OCI-LY7 (cell line): ENCODE results near the gene PLEKHG4.

Experiments
- EZH2phosphoT487 ChIP-seq: fragments of 200-600 bp; sonication (generic); IDR thresholded peaks from 2 replicates; pipeline ENCODE4 v1.6.1; 2018; ENCODE audit warnings: low read depth, borderline replicate concordance, mild to moderate bottlenecking, mixed run types, antibody characterized with exemption, low read length, moderate library complexity, mixed read lengths
- TF ChIP-seq, protein P1 (sequence below): fragments of 200-600 bp; sonication (generic); conservative IDR thresholded peaks from 2 replicates; pipeline ENCODE4 v1.5.1; 2014; ENCODE audit warnings: mild to moderate bottlenecking, antibody characterized with exemption, low read length, moderate library complexity, mixed read lengths

DNA sequence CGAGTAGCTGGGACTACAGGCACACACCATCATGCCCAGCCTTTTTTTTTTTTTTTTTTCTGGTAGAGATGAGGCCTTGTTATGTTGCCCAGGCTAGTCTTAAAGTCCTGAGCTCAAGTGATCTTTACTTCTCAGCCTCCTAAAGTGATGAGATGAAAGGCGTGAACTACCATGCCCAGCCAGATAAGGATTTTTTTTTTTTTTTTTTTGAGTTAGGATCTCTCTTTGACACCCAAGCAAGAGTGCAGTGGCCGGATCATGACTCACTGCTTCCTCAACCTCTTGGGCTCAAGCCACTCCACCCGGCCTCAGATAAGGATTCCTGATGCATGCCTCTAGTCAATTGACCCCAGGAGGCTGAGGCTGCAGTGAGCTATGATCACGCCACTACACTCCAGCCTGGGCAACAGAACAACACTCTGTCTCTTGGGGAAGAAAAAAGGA, 11.2 kb upstream of the PLEKHG4 start:
- TF ChIP-seq, protein P1, sequence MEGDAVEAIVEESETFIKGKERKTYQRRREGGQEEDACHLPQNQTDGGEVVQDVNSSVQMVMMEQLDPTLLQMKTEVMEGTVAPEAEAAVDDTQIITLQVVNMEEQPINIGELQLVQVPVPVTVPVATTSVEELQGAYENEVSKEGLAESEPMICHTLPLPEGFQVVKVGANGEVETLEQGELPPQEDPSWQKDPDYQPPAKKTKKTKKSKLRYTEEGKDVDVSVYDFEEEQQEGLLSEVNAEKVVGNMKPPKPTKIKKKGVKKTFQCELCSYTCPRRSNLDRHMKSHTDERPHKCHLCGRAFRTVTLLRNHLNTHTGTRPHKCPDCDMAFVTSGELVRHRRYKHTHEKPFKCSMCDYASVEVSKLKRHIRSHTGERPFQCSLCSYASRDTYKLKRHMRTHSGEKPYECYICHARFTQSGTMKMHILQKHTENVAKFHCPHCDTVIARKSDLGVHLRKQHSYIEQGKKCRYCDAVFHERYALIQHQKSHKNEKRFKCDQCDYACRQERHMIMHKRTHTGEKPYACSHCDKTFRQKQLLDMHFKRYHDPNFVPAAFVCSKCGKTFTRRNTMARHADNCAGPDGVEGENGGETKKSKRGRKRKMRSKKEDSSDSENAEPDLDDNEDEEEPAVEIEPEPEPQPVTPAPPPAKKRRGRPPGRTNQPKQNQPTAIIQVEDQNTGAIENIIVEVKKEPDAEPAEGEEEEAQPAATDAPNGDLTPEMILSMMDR = no peak
- no peak for TF ChIP-seq EZH2phosphoT487
